ENCODE results near the gene NRAS. TPM values are rescaled to one million over a fixed set of nuclear protein-coding genes. Genes with fewer than 3 reads are reported as not detected.

NRAS gene
- polyA plus RNA-seq, 1 of the 3 experiments (the other 2 are of a cell fraction): 15.9 TPM

- Histone ChIP-seq H4K20me1 (ENCODE audit: insufficient read depth) (peaks cover 99% of the 10 kb centered on the region), H3K4me1 (ENCODE audit: control insufficient read depth in 1 of 2, insufficient read depth in 2 of 2, low read depth in 1 of 2, low read length in 1 of 2) (peaks cover 0 to 12% of the 10 kb centered on the region in 2 experiments; a peak in 2 of 4 replicates), H3K4me3 (ENCODE audit: low read depth in 2 of 2, low read length in 1 of 2) (no peak overlapping the region), H3K4me2 (no peak overlapping the region), H2AFZ (ENCODE audit: low read depth) (no peak overlapping the region), H3K27ac (ENCODE audit: low read depth in 2 of 2, low read length in 1 of 2) (no peak overlapping the region), H3K27me3 (ENCODE audit: insufficient read depth) (no peaks in the 10 kb centered on the region), H3K36me3 (replicated peaks in 1 of 2; ENCODE audit: control insufficient read depth in 1 of 2, insufficient read depth in 2 of 2, low read length in 1 of 2) (peaks cover 76 to 91% of the 10 kb centered on the region in 2 experiments), H3F3A (replicated peaks; ENCODE audit: insufficient read depth) (no peaks in the 10 kb centered on the region), H3K9ac (no peak overlapping the region), H3K9me2 (no peaks in the 10 kb centered on the region), H3K9me3 (no peaks in the 10 kb centered on the region), H3K79me2 (ENCODE audit: insufficient read depth) (peaks cover 100% of the 10 kb centered on the region)
- DNase-seq: no peak
- TF ChIP-seq RFX5 (IDR thresholded peaks at IDR 0.05; ENCODE audit: low read length): no peak
- TF ChIP-seq EP300 (IDR thresholded peaks at IDR 0.05; ENCODE audit: borderline replicate concordance in 1 of 2, low read depth in 1 of 2, low read length in 1 of 2): no peak
- no peak for TF ChIP-seq TCF12 (IDR thresholded peaks at IDR 0.05)
- no peak for TF ChIP-seq IRF3 (IDR thresholded peaks at IDR 0.05; ENCODE audit: low read depth, low read length)
- TF ChIP-seq EZH2phosphoT487 (IDR thresholded peaks at IDR 0.05; ENCODE audit: borderline replicate concordance, low read depth): no peak
- TF ChIP-seq ELF1 (IDR thresholded peaks at IDR 0.05): no peak
- TF ChIP-seq FOXJ3 (CRISPR knock-in tag; IDR thresholded peaks at IDR 0.05): no peak
- TF ChIP-seq, protein P1, sequence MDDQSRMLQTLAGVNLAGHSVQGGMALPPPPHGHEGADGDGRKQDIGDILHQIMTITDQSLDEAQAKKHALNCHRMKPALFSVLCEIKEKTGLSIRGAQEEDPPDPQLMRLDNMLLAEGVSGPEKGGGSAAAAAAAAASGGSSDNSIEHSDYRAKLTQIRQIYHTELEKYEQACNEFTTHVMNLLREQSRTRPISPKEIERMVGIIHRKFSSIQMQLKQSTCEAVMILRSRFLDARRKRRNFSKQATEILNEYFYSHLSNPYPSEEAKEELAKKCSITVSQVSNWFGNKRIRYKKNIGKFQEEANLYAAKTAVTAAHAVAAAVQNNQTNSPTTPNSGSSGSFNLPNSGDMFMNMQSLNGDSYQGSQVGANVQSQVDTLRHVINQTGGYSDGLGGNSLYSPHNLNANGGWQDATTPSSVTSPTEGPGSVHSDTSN (IDR thresholded peaks at IDR 0.05): no peak
- no peak for TF ChIP-seq ZBTB33 (IDR thresholded peaks at IDR 0.05; ENCODE audit: borderline replicate concordance, low read depth)
- TF ChIP-seq MXI1 (IDR thresholded peaks at IDR 0.05; ENCODE audit: low read depth, low read length): no peak
- TF ChIP-seq YY1 (IDR thresholded peaks at IDR 0.05; ENCODE audit: low read depth): no peak
- no peak for TF ChIP-seq USF2 (IDR thresholded peaks at IDR 0.05; ENCODE audit: borderline replicate concordance, low read depth, low read length)
- TF ChIP-seq CHD2 (IDR thresholded peaks at IDR 0.05; ENCODE audit: low read length, partially characterized antibody): no peak
- no peak for TF ChIP-seq RXRA (IDR thresholded peaks at IDR 0.05; ENCODE audit: borderline replicate concordance, low read depth)
- no peak for TF ChIP-seq TAF1 (IDR thresholded peaks at IDR 0.05; ENCODE audit: borderline replicate concordance, low read depth, low read length)
- no peak for TF ChIP-seq MEF2A (IDR thresholded peaks at IDR 0.05; ENCODE audit: borderline replicate concordance, low read depth)
- no peak for TF ChIP-seq TEAD4 (IDR thresholded peaks at IDR 0.05; ENCODE audit: borderline replicate concordance, insufficient read depth)
- TF ChIP-seq MAX (IDR thresholded peaks at IDR 0.05; ENCODE audit: low read depth): no peak
- TF ChIP-seq RCOR1 (IDR thresholded peaks at IDR 0.05; ENCODE audit: low read length): no peak
- WGBS (ENCODE audit: low lambda C conversion rate): 87% methylated on average over 6 of the region's 6 CpGs
- POLR2A ChIA-PET: no interaction called here
- CTCF ChIA-PET: no interaction called here
These were observed 30.0 kb upstream of the NRAS start for GRCh38 chr1:114746450-114747121.

Data from SK-N-SH (cell line).